Neural cell (in vitro differentiated cells): ENCODE results near the gene MPC1L. TPM values are rescaled to one million over a fixed set of nuclear protein-coding genes. Genes with fewer than 3 reads are reported as not detected.
"Not testable (repeated sequence)": the region's sequence is repeated elsewhere in the genome, so short reads cannot be mapped to it uniquely, and the experiment has no call there.

Experiments
- H2AFZ ChIP-seq: fragments of 200-600, 300-800 bp; sonication (generic), shearing (Covaris generic); 2 replicates; pipeline ENCODE4 v1.6.0; 2014; ENCODE audit warnings: low read depth, mild to moderate bottlenecking, antibody characterized with exemption, low read length, moderate library complexity
- H3F3A ChIP-seq: fragments of 200-600 bp; shearing (Covaris generic); 2 replicates; pipeline ENCODE4 v1.6.1; 2016; ENCODE audit warnings: mild to moderate bottlenecking, moderate library complexity, mixed read lengths, antibody characterized with exemption, low read length; ENCODE audit not compliant: insufficient read depth, poor library complexity, severe bottlenecking
- H3K27ac ChIP-seq: fragments of 200-600, 300-800 bp; sonication (generic), shearing (Covaris generic); 2 replicates; pipeline ENCODE4 v1.5.1; 2014; ENCODE audit warnings: mild to moderate bottlenecking, low read length, moderate library complexity
- H3K27me3 ChIP-seq: fragments of 300-800, 200-600 bp; sonication (generic), shearing (Covaris generic); 2 replicates; pipeline ENCODE4 v1.6.0; 2014; ENCODE audit warnings: mild to moderate bottlenecking, low read depth, low read length, moderate library complexity; ENCODE audit not compliant: insufficient read depth
- H3K36me3 ChIP-seq: fragments of 300-800, 200-600 bp; sonication (generic), shearing (Covaris generic); 2 replicates; pipeline ENCODE4 v1.5.1; 2014; ENCODE audit warnings: mild to moderate bottlenecking, antibody characterized with exemption, low read length, moderate library complexity; ENCODE audit not compliant: insufficient read depth
- H3K4me2 ChIP-seq: fragments of 300-800, 200-600 bp; sonication (generic), shearing (Covaris generic); 2 replicates; pipeline ENCODE4 v1.6.0; 2014; ENCODE audit warnings: mild to moderate bottlenecking, low read length
- H3K4me3 ChIP-seq: fragments of 300-800, 200-600 bp; sonication (generic), shearing (Covaris generic); 2 replicates; pipeline ENCODE4 v1.5.1; 2014; ENCODE audit warnings: mild to moderate bottlenecking, low read length, moderate library complexity
- H3K79me2 ChIP-seq: fragments of 200-600 bp; shearing (Covaris generic); replicated peaks from 2 replicates; pipeline ENCODE4 v1.6.0; 2014; ENCODE audit warnings: mild to moderate bottlenecking, low read length, moderate library complexity; ENCODE audit not compliant: insufficient read depth
- H3K9ac ChIP-seq: fragments of 300-800, 200-600 bp; sonication (generic), shearing (Covaris generic); 2 replicates; pipeline ENCODE4 v1.6.1; 2016; ENCODE audit warnings: mild to moderate bottlenecking, low read length, mixed read lengths
- H3K9me2 ChIP-seq: fragments of 200-600 bp; shearing (Covaris generic); 2 replicates; pipeline ENCODE4 v1.6.1; 2016; ENCODE audit warnings: mild to moderate bottlenecking, low read length, mixed read lengths; ENCODE audit not compliant: insufficient read depth
- H3K9me3 ChIP-seq: fragments of 200-600, 300-800 bp; sonication (generic), shearing (Covaris generic); 2 replicates; pipeline ENCODE4 v1.6.1; 2016; ENCODE audit warnings: mild to moderate bottlenecking, mixed run types, low read length, moderate library complexity, mixed read lengths
- H4K20me1 ChIP-seq: fragments of 200-600 bp; shearing (Covaris generic); 2 replicates; pipeline ENCODE4 v1.6.1; 2016; ENCODE audit warnings: mild to moderate bottlenecking, mixed run types; ENCODE audit not compliant: insufficient read depth
- CTCF ChIP-seq: fragments of 450-650 bp; IDR thresholded peaks from 2 replicates; pipeline ENCODE4 v1.5.1; 2014; ENCODE audit warnings: antibody characterized with exemption, mild to moderate bottlenecking, moderate library complexity; ENCODE audit not compliant: poor library complexity, severe bottlenecking
- EP300 ChIP-seq: fragments of 450-650 bp; conservative IDR thresholded peaks from 2 replicates; pipeline ENCODE4 v1.6.1; 2014; ENCODE audit warnings: antibody characterized with exemption, mild to moderate bottlenecking, moderate library complexity; ENCODE audit not compliant: poor library complexity, severe bottlenecking
- EZH2 ChIP-seq: fragments of 200-600, 300-800 bp; shearing (Covaris generic), sonication (generic); IDR thresholded peaks from 2 replicates; pipeline ENCODE4 v1.6.1; 2014; ENCODE audit warnings: antibody characterized with exemption, low read length, borderline replicate concordance, mild to moderate bottlenecking; ENCODE audit not compliant: insufficient read depth, poor library complexity, severe bottlenecking
- MXI1 ChIP-seq: fragments of 450-650 bp; conservative IDR thresholded peaks from 2 replicates; pipeline ENCODE4 v1.6.1; 2014; ENCODE audit warnings: antibody characterized with exemption, mild to moderate bottlenecking; ENCODE audit not compliant: poor library complexity, severe bottlenecking
- POLR2AphosphoS5 ChIP-seq: IDR thresholded peaks from 2 replicates; pipeline ENCODE4 v1.6.1; 2012
- RAD21 ChIP-seq: fragments of 450-650 bp; conservative IDR thresholded peaks from 2 replicates; pipeline ENCODE4 v1.6.1; 2014; ENCODE audit warnings: antibody characterized with exemption, mild to moderate bottlenecking, moderate library complexity
- SMC3 ChIP-seq: fragments of 450-650 bp; conservative IDR thresholded peaks from 2 replicates; pipeline ENCODE4 v1.6.1; 2014; ENCODE audit warnings: antibody characterized with exemption, mild to moderate bottlenecking, moderate library complexity; ENCODE audit not compliant: poor library complexity
- TAF1 ChIP-seq: IDR thresholded peaks from 2 replicates; pipeline ENCODE4 v1.6.1; 2012; ENCODE audit warnings: low read depth
- polyA minus RNA-seq: library from RNA; depleted of rRNA, polyadenylated mRNA; stranded (reverse); fragments of >200 nt; gene quantifications from 2 replicates; pipeline ENCODE4 v1.2.3, GENCODE V29; 2014
- polyA plus RNA-seq: library from polyadenylated mRNA; depleted of rRNA; stranded (reverse); fragments of >200 nt; gene quantifications from 2 replicates; pipeline ENCODE4 v1.2.3, GENCODE V29; 2014
- TF ChIP-seq, protein P1 (sequence below): IDR thresholded peaks from 2 replicates; pipeline ENCODE4 v1.6.1; 2012; ENCODE audit warnings: borderline replicate concordance

MPC1L gene
- polyA plus RNA-seq (not detected in 2 replicates), polyA minus RNA-seq (not detected in 2 replicates)

GRCh38 chrX:40623139-40623536, at the start of gene MPC1L:
TSS of gene MPC1L (plus strand) at chrX:40623428. CDS start at chrX:40623566, 138 bp downstream.
- Histone ChIP-seq H3F3A (no peaks in the 10 kb centered on the region), H3K4me3 (no peak within 1 kb of the TSS), H2AFZ (no peak within 1 kb of the TSS), H3K36me3 (no peaks in the 10 kb centered on the region), H3K9ac (no peak within 1 kb of the TSS), H3K79me2 (no peaks in the 10 kb centered on the region), H3K9me3 (no peaks in the 10 kb centered on the region), H3K4me2 (no peak within 1 kb of the TSS), H3K27me3 (no peaks in the 10 kb centered on the region), H3K9me2 (no peaks in the 10 kb centered on the region), H3K27ac (no peak within 1 kb of the TSS), H4K20me1 (no peaks in the 10 kb centered on the region)
- TF ChIP-seq POLR2AphosphoS5 (no peak), TAF1 (no peak), EP300 (no peak), CTCF (no peak), EZH2 (no peak), SMC3 (no peak), RAD21 (no peak), MXI1 (no peak)
- TF ChIP-seq, protein P1, sequence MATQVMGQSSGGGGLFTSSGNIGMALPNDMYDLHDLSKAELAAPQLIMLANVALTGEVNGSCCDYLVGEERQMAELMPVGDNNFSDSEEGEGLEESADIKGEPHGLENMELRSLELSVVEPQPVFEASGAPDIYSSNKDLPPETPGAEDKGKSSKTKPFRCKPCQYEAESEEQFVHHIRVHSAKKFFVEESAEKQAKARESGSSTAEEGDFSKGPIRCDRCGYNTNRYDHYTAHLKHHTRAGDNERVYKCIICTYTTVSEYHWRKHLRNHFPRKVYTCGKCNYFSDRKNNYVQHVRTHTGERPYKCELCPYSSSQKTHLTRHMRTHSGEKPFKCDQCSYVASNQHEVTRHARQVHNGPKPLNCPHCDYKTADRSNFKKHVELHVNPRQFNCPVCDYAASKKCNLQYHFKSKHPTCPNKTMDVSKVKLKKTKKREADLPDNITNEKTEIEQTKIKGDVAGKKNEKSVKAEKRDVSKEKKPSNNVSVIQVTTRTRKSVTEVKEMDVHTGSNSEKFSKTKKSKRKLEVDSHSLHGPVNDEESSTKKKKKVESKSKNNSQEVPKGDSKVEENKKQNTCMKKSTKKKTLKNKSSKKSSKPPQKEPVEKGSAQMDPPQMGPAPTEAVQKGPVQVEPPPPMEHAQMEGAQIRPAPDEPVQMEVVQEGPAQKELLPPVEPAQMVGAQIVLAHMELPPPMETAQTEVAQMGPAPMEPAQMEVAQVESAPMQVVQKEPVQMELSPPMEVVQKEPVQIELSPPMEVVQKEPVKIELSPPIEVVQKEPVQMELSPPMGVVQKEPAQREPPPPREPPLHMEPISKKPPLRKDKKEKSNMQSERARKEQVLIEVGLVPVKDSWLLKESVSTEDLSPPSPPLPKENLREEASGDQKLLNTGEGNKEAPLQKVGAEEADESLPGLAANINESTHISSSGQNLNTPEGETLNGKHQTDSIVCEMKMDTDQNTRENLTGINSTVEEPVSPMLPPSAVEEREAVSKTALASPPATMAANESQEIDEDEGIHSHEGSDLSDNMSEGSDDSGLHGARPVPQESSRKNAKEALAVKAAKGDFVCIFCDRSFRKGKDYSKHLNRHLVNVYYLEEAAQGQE = no peak

GRCh38 chrX:40573763-40574162, 49.5 kb upstream of the MPC1L start:
- H3K4me2 ChIP-seq = no peak overlapping the region
- no peaks in the 10 kb centered on the region for H3K79me2 ChIP-seq
- no peak overlapping the region for H2AFZ ChIP-seq
- H3K27me3 ChIP-seq = no peaks in the 10 kb centered on the region
- no peaks in the 10 kb centered on the region for H4K20me1 ChIP-seq
- no peaks in the 10 kb centered on the region for H3K9me2 ChIP-seq
- H3K9me3 ChIP-seq = no peaks in the 10 kb centered on the region
- H3F3A ChIP-seq = no peaks in the 10 kb centered on the region
- no peaks in the 10 kb centered on the region for H3K36me3 ChIP-seq
- no peak overlapping the region for H3K9ac ChIP-seq
- no peak overlapping the region for H3K4me3 ChIP-seq
- TF ChIP-seq POLR2AphosphoS5 = no peak
- no peak for TF ChIP-seq SMC3
- TF ChIP-seq EZH2 = no peak
- TF ChIP-seq EP300 = no peak
- TF ChIP-seq TAF1 = no peak
- TF ChIP-seq CTCF = no peak
- no peak for TF ChIP-seq RAD21
- TF ChIP-seq MXI1 = no peak
- TF ChIP-seq, protein P1 = no peak
- H3K27ac ChIP-seq = no peak overlapping the region

GRCh38 chrX:40575411-40575810, 47.8 kb upstream of the MPC1L start:
- H3K9ac ChIP-seq, H3K9me2 ChIP-seq, H3K4me2 ChIP-seq, H4K20me1 ChIP-seq, H3K27ac ChIP-seq, H3K79me2 ChIP-seq, H3F3A ChIP-seq, H3K27me3 ChIP-seq, H2AFZ ChIP-seq, H3K9me3 ChIP-seq, H3K36me3 ChIP-seq, H3K4me3 ChIP-seq: not testable (repeated sequence)
